GM12892 (cell line): ENCODE data around the gene PPP2CA.
"Not testable (repeated sequence)": the region's sequence is repeated elsewhere in the genome, so short reads cannot be mapped to it uniquely, and the experiment has no call there.

Experiments used
- DNase-seq: peaks from one replicate; pipeline ENCODE4 v3.0.0; 2011; ENCODE audit not compliant: insufficient read length
- FAIRE-seq: peaks from 2 replicates; lab custom pipeline; 2011; peaks lifted over from hg19 to GRCh38; lab: Jason Lieb, UNC
- POLR2A ChIP-seq: IDR thresholded peaks from 2 replicates; pipeline ENCODE4 v1.6.1; 2011; ENCODE audit warnings: low read depth, low read length, control low read depth
- POLR2AphosphoS5 ChIP-seq: IDR thresholded peaks from 2 replicates; pipeline ENCODE4 v1.6.1; 2011; ENCODE audit warnings: low read depth, low read length, control low read depth
- TAF1 ChIP-seq: IDR thresholded peaks from 2 replicates; pipeline ENCODE4 v1.6.1; 2011; ENCODE audit warnings: low read depth, mild to moderate bottlenecking, control low read depth, low read length, borderline replicate concordance

PPP2CA gene

DNA sequence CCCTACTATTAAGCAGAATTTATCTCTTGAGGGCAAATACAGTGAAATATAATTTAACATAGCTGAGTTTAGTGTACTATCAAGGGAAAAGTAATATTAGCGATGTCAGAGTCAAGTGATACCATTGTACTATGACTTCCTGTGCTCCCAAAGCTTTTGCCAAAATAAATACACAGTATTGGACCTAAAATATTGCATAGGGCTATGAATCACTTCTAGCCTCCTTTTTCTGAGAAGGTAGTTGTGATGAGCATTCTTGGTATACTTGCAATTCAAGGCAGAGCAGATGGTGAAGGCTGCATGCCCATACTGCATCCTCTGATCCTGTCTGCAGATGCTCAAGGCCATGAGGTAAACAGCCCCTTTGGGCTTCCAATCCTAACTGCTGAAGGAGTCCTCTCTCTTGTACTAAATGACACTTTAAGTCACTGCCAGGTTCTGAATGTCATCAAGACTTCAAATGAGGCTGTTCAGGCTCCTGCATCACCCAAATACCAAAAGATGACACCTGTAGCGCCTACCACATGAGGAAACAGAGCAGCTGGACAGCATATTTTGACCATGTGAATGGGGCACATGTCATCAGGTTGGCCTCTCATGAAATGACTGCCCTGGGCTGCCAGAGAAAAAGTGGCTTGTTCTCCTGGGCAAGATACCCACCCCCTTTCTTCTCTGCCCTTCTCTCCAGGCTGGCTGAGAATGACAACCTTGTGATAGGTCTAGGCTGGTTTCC lies 29.7 kb upstream of the PPP2CA start:
- TF ChIP-seq TAF1 (no peak), POLR2AphosphoS5 (no peak), POLR2A (no peak)
- DNase-seq (no peak), FAIRE-seq (no peak)

DNA sequence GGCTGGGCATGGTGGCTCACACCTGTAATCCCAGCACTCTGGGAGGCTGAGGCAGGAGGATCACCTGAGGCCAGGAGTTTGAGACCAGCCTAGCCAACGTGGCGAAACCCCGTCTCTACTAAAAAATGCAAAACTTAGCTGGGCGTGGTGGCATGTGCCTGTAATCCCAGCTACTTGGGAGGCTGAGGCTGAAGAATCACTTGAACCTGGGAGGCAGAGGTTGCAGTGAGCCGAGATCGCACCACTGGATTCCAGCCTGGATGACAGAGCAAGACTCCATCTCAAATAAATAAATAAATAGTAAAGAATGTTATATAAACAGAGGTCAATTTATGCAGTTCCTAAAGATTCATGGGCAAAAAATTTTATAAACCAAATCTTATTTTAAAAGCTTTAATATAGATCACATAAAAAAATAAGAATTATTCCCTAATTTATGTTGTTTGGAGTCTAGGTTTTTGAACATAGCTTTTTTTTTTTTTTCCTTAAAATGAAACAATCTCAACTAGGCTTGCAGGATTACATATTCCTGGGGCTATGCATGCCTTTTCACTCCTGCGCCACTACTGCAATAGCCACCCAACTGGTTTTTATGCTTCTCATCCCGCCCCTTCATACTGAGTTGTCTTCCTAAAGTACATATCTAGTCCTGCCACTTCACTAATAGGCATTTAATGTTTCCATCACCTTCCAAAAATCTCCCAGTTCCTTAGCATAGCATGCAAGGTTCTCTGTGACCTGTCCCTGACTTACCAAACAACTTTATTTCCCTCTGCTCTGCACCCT lies 27.7 kb upstream of the PPP2CA start:
- not testable (repeated sequence) for DNase-seq

GRCh38 chr5:134252671-134253070 lies 26.8 kb upstream of the PPP2CA start:
- DNase-seq (no peak), FAIRE-seq (no peak)
- TF ChIP-seq TAF1 (no peak), POLR2A (no peak), POLR2AphosphoS5 (no peak)

More for the DNA sequence above, 27.7 kb upstream of the PPP2CA start:
- FAIRE-seq: not testable (repeated sequence)

GRCh38 chr5:134250949-134251348 lies 25.1 kb upstream of the PPP2CA start:
- DNase-seq (no peak), FAIRE-seq (no peak)
- TF ChIP-seq TAF1: no peak

DNA sequence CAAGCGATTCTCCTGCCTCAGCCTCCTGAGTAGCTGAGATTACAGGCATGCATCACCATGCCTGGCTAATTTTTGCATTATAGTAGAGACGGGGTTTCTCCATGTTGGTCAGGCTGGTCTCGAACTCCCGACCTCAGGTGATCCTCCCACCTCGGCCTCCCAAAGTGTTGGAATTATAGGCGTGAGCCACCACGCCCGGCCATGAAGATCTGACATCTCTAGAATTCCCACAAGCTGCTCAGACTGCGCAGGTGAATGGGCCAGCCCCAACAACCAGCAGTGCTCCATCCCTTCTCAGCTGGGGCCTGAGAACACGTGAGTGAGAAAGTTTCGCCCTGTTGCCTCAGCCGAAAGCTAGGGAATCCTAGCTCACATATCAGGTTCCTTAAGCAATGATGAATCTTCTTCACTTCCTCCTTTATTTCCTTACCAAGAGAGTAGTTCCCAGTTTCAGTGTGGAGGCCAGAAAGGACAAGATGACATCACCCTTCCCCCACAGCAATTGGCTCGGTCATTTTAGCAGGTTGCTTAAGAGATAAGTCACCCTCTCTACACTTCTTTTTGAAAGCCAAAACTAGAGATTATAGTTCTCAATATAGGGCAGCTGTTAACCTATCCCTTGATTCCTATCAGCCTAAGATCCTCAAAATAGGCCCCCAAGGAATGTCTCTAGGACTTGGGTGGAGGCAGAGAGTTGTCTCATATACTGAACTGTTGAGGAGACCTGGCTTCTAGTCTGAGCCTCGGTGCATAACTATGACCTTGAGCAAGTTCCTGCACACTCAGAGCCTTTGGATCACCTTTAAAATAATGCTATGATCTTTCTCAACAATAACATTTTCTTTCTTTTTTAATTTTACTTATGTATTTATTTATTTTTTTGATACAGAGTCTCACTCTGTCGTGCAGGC lies 23.9 kb upstream of the PPP2CA start:
- TF ChIP-seq POLR2AphosphoS5: no peak
- TF ChIP-seq POLR2A: no peak
- no peak for TF ChIP-seq TAF1
- no peak for FAIRE-seq
- no peak for DNase-seq

DNA sequence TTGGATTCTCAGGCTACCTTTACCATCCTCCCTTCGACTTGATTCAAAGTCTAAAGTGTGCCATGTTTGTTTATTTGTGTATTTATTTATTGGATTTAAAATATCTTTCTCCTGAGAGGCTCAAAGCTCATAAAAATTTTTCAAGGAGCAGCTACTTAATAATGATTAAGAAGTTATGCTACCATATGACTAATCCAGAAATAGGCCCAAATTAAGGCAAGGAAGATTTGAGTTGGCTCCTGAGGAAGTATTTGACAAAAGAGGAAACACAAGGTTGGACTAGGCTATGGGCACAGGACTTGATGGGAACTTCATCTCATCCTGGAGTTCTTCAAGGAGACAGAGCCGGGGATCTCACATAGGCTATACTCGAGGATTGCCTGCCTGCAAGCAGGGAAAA lies 22.4 kb upstream of the PPP2CA start:
- FAIRE-seq (no peak), DNase-seq (no peak)
- TF ChIP-seq POLR2AphosphoS5 (no peak), POLR2A (no peak), TAF1 (no peak)

GRCh38 chr5:134247428-134248224 lies 21.8 kb upstream of the PPP2CA start:
- DNase-seq: no peak

DNA sequence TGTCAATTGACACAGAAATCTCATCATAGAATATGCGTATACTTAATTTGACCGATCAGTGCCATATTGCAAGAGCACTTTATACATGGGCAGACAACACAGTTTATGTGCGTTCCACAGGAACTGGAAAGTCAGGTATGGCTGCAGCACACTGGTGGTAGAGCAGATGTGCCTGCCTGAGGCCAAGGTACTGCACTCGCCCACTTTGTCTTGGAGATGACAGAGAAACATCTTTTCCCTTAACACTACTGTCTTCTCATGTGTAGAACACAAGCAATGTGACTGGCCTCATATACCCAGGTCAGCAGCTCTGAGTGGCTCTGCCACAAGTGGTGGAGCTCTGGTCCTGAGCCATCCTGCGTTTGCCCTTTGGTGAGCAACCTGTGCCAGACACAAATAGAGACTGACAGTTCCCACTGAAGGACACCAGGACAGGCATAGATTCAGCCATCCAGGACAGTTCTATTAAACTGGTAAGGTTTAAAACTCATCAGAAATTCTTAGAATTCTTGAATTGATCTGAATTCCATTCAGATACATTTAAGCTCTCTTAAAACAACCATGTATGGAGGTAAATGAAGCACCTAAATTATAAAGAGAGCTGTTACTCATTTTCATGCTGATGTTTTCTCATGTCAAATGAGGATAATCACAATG lies 21.0 kb upstream of the PPP2CA start:
- FAIRE-seq (no peak), DNase-seq (no peak)
- TF ChIP-seq POLR2AphosphoS5 (no peak), TAF1 (no peak)

More at GRCh38 chr5:134247428-134248224, 21.8 kb upstream of the PPP2CA start:
- TF ChIP-seq POLR2A (no peak), TAF1 (no peak), POLR2AphosphoS5 (no peak)
- no peak for FAIRE-seq

- DNase-seq (no peak), FAIRE-seq (no peak)
- TF ChIP-seq TAF1 (no peak), POLR2AphosphoS5 (no peak), POLR2A (no peak)
Measured at GRCh38 chr5:134245692-134246091, 19.8 kb upstream of the PPP2CA start.

DNA sequence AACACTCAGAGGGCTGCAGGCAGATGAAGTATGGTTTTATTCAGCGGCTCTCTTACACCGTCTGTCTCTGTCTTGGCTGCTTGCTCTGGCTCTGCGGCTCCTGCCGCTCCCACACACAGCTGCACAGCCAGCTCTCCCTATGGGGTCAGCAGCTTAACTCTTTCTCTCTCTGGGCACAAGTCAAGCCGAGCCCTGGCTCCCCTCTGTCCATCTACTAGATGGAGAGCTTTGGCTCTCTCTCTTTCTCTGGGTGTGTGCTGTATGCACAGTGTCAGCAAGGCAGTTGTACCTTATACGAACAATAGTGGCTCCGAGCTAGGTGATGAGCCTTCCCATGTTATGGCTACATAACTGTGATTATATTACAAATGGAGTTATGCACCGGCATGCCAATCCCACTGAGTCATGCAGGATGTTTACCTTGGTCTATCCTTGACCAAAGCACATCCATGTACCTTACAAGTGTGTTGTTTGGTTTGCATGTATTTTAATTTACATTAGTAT lies 19.3 kb upstream of the PPP2CA start:
- DNase-seq (no peak), FAIRE-seq (no peak)
- no peak for TF ChIP-seq TAF1
- TF ChIP-seq POLR2AphosphoS5: no peak
- no peak for TF ChIP-seq POLR2A

- FAIRE-seq (no peak), DNase-seq (no peak)
- TF ChIP-seq TAF1 (no peak), POLR2A (no peak)
Measured at GRCh38 chr5:134242146-134242545, 16.3 kb upstream of the PPP2CA start.
